NCI-H1092 treated with DMSO at 0.1 percent for 48 hours (cell line): ENCODE data around the gene MACO1.
"Not testable (repeated sequence)": the region's sequence is repeated elsewhere in the genome, so short reads cannot be mapped to it uniquely, and the experiment has no call there.

Experiments used
- DNase-seq: peaks from one replicate; lab custom pipeline; 2025; lab: John Stamatoyannopoulos, UW

Gene MACO1

GRCh38 chr1:25458541-25459298, 28.0 kb downstream of the MACO1 start:
- no peak for DNase-seq

- no peak for DNase-seq
Measured at GRCh38 chr1:25460020-25460419, 29.3 kb downstream of the MACO1 start.

- DNase-seq: not testable (repeated sequence)
Measured at GRCh38 chr1:25460816-25461215, 30.1 kb downstream of the MACO1 start.

GRCh38 chr1:25461849-25462248, 31.2 kb downstream of the MACO1 start:
- DNase-seq: no peak

- DNase-seq: peak; percentile 62
Measured at GRCh38 chr1:25462732-25463131, 32.0 kb downstream of the MACO1 start.

- DNase-seq: no peak
Measured at GRCh38 chr1:25467193-25467592, 36.5 kb downstream of the MACO1 start.

- no peak for DNase-seq
Measured at GRCh38 chr1:25467616-25468015, 36.9 kb downstream of the MACO1 start.

GRCh38 chr1:25468033-25468432, 37.3 kb downstream of the MACO1 start:
- no peak for DNase-seq

GRCh38 chr1:25469177-25469576, 38.5 kb downstream of the MACO1 start:
- no peak for DNase-seq

GRCh38 chr1:25472471-25472870, 41.8 kb downstream of the MACO1 start:
- no peak for DNase-seq

- no peak for DNase-seq
Measured at GRCh38 chr1:25473653-25474225, 43.0 kb downstream of the MACO1 start.

- DNase-seq: no peak
Measured at GRCh38 chr1:25474439-25475047, 43.8 kb downstream of the MACO1 start.

- no peak for DNase-seq
Measured at GRCh38 chr1:25476186-25477097, 45.7 kb downstream of the MACO1 start.

- no peak for DNase-seq
Measured at GRCh38 chr1:25477448-25478034, 46.8 kb downstream of the MACO1 start.

GRCh38 chr1:25478633-25479032, 47.9 kb downstream of the MACO1 start:
- no peak for DNase-seq

GRCh38 chr1:25481625-25482024, 50.9 kb downstream of the MACO1 start:
- no peak for DNase-seq

GRCh38 chr1:25482211-25482610, 51.5 kb downstream of the MACO1 start:
- no peak for DNase-seq

- DNase-seq: peak; percentile 46
Measured at GRCh38 chr1:25484096-25484495, 53.4 kb downstream of the MACO1 start.

GRCh38 chr1:25484533-25484932, 53.8 kb downstream of the MACO1 start:
- DNase-seq: no peak

- no peak for DNase-seq
Measured at GRCh38 chr1:25485536-25486411, 55.1 kb downstream of the MACO1 start.

GRCh38 chr1:25486602-25487001, 55.9 kb downstream of the MACO1 start:
- no peak for DNase-seq
